ENCODE results near the gene LNPEP. TPM values are rescaled to one million over a fixed set of nuclear protein-coding genes. Genes with fewer than 3 reads are reported as not detected.

LNPEP gene
- total and polyA plus RNA-seq, 10 of the 15 experiments (the other 5 are each of a cell fraction or from before 2014, with no cell fraction given) = 5.6 to 54.9 (median 25.0) TPM

GRCh38 chr5:97049175-97049574, 113.3 kb downstream of the LNPEP start:
- no peaks in the 10 kb centered on the region for H3K36me3 ChIP-seq (ENCODE audit: control insufficient read depth in 2 of 2, insufficient read depth in 2 of 2, low read length in 1 of 2)
- in situ Hi-C loops (cut with MboI) (loop anchor here (5.0 kb wide), 1 partner anchor 93 kb away; the partner anchor contains the start of gene LIX1), intact Hi-C loops (cut with micrococcal nuclease; ENCODE audit: unreplicated experiment) (no loop called here)
- ChIA-PET POLR2A (no interaction called here), SMC1A (ENCODE audit: uncharacterized antibody, unreplicated experiment) (interaction anchor here (0.7 to 1.9 kb wide), 7 partner anchors 14 to 180 kb away, joined by 3 to 9 read pairs (median 3); partner anchors contain the start of gene LIX1), CTCF (interaction anchor here (1.0 to 13.3 kb wide), 6 partner anchors 10 to 297 kb away, joined by 3 to 88 read pairs (median 6); no protein-coding TSS in a partner anchor), RAD21 (ENCODE audit: unreplicated experiment) (interaction anchor here (0.8 to 2.1 kb wide), 4 partner anchors 93 to 189 kb away, joined by 3 to 5 read pairs (median 4); partner anchors contain the start of gene LIX1)
- no peak overlapping the region for H3K9ac ChIP-seq (ENCODE audit: control insufficient read depth, insufficient read depth, low read length)
- ATAC-seq (no peak), FAIRE-seq (peak; percentile 73), DNase-seq (ENCODE audit: low read depth, low spot score) (no peak)
- H4K20me1 ChIP-seq (ENCODE audit: control insufficient read depth, insufficient read depth) = no peaks in the 10 kb centered on the region
- 8% methylated on average over 7 of the region's 7 CpGs for WGBS (ENCODE audit: insufficient coverage, insufficient replicate concordance, low lambda C conversion rate, missing lambda C conversion rate)
- H2AFZ ChIP-seq (ENCODE audit: control insufficient read depth, low read depth, low read length) = no peak overlapping the region
- H3K27me3 ChIP-seq (replicated peaks in 1 of 2; ENCODE audit: control insufficient read depth in 2 of 2, insufficient read depth in 2 of 2, low read length in 1 of 2) = no peaks in the 10 kb centered on the region; a peak in 2 of 4 replicates
- BruUV-seq (replicated peaks) = no TSS peak
- H3K27ac ChIP-seq (ENCODE audit: control insufficient read depth, insufficient read depth) = no peak overlapping the region
- H3K4me3 ChIP-seq = no peak overlapping the region
- TF ChIP-seq IRF3 (IDR thresholded peaks at IDR 0.05) (no peak), ZNF274 (IDR thresholded peaks at IDR 0.05; ENCODE audit: insufficient read depth, insufficient read length) (no peak), POLR2AphosphoS5 (IDR thresholded peaks at IDR 0.05; ENCODE audit: low read length) (no peak), ASH2L (IDR thresholded peaks at IDR 0.05; ENCODE audit: borderline replicate concordance, low read depth) (no peak), PBX3 (IDR thresholded peaks at IDR 0.05; ENCODE audit: insufficient replicate concordance, low read depth, low read length) (no peak), PAX5 (IDR thresholded peaks at IDR 0.05; ENCODE audit: borderline replicate concordance, low read depth, low read length) (no peak), RB1 (IDR thresholded peaks at IDR 0.05; ENCODE audit: borderline replicate concordance) (no peak), MEF2A (IDR thresholded peaks at IDR 0.05; ENCODE audit: insufficient read depth, low read depth, low read length) (no peak), KAT2A (conservative IDR thresholded peaks at IDR 0.05; ENCODE audit: control insufficient read depth, low read depth, low read length) (no peak), ZBED1 (IDR thresholded peaks at IDR 0.05; ENCODE audit: borderline replicate concordance) (no peak), TCF3 (IDR thresholded peaks at IDR 0.05; ENCODE audit: borderline replicate concordance, insufficient read depth, low read depth, low read length) (no peak), SMC3 (IDR thresholded peaks at IDR 0.05; ENCODE audit: borderline replicate concordance, low read length) (no peak), FOS (IDR thresholded peaks at IDR 0.05; ENCODE audit: borderline replicate concordance, extremely low read depth, insufficient read length) (no peak), CTCF (IDR thresholded peaks at IDR 0.05 in 2 of 3, conservative IDR thresholded peaks at IDR 0.05 in 1 of 3; ENCODE audit: control insufficient read depth in 2 of 3, extremely low read depth in 1 of 3, insufficient read depth in 1 of 3, low read depth in 3 of 3, low read length in 3 of 3) (no peak), NFIC (IDR thresholded peaks at IDR 0.05; ENCODE audit: low read depth, low read length) (no peak), CBX3 (IDR thresholded peaks at IDR 0.05; ENCODE audit: borderline replicate concordance, low read depth) (no peak), CHD4 (IDR thresholded peaks at IDR 0.05) (no peak), RAD21 (IDR thresholded peaks at IDR 0.05; ENCODE audit: insufficient read depth, low read depth, low read length) (no peak), RBBP5 (conservative IDR thresholded peaks at IDR 0.05) (no peak)
- H3K79me2 ChIP-seq (ENCODE audit: control insufficient read depth, insufficient read depth, low read length) = no peaks in the 10 kb centered on the region
- H3K4me1 ChIP-seq (ENCODE audit: control insufficient read depth, insufficient read depth, low read length) = no peaks in the 10 kb centered on the region
- no peak overlapping the region for H3K4me2 ChIP-seq (ENCODE audit: control insufficient read depth, insufficient read depth)
- no peaks in the 10 kb centered on the region for H3K9me3 ChIP-seq (replicated peaks; ENCODE audit: control insufficient read depth, insufficient read depth, low read length)

All from GM12878 (cell line).